ENCODE results near the gene ALDOC. TPM values are rescaled to one million over a fixed set of nuclear protein-coding genes. Genes with fewer than 3 reads are reported as not detected.

Gene ALDOC
- total RNA-seq, 1 donor from 2014 or later, result 3.2 TPM

DNA sequence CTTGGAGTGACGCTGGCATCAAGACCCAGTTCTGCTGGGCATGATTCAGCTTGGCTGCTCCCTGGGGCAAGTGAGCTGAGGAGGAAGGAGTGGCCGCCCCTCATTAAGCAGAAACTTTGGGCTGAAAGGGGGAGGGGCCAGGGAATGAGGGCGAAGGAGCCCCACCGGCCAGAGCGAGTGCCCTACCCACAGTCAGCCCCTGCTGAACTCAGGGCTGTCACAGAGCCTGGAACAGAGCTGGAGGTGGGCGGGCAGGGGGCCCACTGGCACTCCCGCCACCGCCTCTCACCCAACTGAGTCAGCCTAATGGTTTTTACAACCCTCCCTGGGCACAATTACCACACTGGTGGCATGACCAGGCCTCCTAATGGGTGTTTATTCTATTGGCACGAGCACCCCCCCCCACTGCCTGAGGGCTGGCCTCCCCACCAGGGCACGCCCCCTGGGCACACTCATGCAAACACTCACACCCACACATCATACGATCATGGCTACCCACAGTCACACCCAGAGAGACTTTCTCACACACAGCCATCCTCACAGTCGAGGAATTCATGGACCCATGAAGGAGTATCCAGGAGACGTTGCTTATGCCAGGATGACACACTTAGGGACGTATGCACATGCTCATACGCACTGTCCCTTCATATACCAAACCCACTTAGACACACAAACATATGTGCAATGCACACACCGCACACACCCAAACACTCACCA, 43.4 kb downstream of the ALDOC start:
- TF ChIP-seq, protein P1, sequence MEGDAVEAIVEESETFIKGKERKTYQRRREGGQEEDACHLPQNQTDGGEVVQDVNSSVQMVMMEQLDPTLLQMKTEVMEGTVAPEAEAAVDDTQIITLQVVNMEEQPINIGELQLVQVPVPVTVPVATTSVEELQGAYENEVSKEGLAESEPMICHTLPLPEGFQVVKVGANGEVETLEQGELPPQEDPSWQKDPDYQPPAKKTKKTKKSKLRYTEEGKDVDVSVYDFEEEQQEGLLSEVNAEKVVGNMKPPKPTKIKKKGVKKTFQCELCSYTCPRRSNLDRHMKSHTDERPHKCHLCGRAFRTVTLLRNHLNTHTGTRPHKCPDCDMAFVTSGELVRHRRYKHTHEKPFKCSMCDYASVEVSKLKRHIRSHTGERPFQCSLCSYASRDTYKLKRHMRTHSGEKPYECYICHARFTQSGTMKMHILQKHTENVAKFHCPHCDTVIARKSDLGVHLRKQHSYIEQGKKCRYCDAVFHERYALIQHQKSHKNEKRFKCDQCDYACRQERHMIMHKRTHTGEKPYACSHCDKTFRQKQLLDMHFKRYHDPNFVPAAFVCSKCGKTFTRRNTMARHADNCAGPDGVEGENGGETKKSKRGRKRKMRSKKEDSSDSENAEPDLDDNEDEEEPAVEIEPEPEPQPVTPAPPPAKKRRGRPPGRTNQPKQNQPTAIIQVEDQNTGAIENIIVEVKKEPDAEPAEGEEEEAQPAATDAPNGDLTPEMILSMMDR (IDR thresholded peaks at IDR 0.05), result no peak

DNA sequence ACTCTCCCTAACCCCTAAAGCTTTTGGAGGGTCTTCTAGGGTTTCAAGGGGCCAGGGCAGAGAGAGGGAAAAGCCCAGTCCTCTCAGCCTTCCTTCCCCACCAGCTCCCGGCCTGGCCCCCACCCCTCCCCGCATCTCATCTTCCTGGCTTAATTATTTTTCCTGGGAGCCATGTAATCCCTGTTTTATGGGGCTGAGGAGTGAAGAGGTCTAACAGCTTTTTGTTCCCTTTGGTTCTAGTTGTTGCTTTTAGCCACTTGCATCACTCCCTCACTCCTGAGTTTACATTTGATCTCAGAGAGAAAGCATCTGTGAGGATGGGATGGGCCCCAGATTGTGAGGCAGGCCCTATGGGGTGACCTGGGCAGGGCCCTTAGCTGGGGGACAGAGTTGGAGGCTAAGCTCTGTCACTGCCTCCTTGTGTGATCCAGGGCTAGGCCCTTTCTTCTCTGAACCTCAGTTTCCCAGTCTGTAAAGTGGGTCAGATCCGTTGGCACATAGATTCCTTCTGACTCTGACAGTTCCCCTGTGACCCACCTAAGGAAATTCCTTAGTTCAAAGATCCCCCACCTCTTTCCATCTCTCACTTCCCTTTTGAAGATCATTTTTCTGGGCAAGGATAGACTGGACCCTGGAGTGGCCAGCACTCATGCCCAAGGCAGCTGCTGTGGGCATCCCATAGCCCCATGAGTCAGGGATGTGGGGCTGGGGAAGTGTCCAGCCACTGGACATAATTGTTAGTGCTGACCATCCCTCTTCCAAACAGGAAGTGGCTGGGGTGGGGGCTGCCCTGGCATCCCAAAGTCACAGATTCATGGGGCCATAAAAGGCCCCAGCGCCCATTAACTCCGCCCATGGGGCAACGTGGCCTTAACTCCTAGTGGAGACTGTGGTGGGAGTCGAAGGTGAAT, 44.4 kb downstream of the ALDOC start:
- Mint-ChIP-seq H3K27ac (ENCODE audit: unreplicated experiment) (no peak overlapping the region), H3K4me1 (ENCODE audit: unreplicated experiment) (peaks cover 12% of the 10 kb centered on the region), H3K4me3 (ENCODE audit: unreplicated experiment) (no peak overlapping the region), H3K27me3 (ENCODE audit: unreplicated experiment) (no peaks in the 10 kb centered on the region), H3K9me3 (ENCODE audit: unreplicated experiment) (no peaks in the 10 kb centered on the region), H3K36me3 (ENCODE audit: unreplicated experiment) (no peaks in the 10 kb centered on the region)
- TF ChIP-seq, protein P1 (IDR thresholded peaks at IDR 0.05), result no peak
- no peak for DNase-seq (ENCODE audit: extremely low spot score, unreplicated experiment)

More for the DNA sequence above, 43.4 kb downstream of the ALDOC start:
- Mint-ChIP-seq H3K27me3 (ENCODE audit: unreplicated experiment) (peaks cover 2% of the 10 kb centered on the region), H3K4me3 (ENCODE audit: unreplicated experiment) (no peak overlapping the region), H3K36me3 (ENCODE audit: unreplicated experiment) (no peaks in the 10 kb centered on the region), H3K4me1 (ENCODE audit: unreplicated experiment) (peaks cover 11% of the 10 kb centered on the region), H3K9me3 (ENCODE audit: unreplicated experiment) (no peaks in the 10 kb centered on the region), H3K27ac (ENCODE audit: unreplicated experiment) (no peak overlapping the region)
- DNase-seq (ENCODE audit: extremely low spot score, unreplicated experiment), result no peak

DNA sequence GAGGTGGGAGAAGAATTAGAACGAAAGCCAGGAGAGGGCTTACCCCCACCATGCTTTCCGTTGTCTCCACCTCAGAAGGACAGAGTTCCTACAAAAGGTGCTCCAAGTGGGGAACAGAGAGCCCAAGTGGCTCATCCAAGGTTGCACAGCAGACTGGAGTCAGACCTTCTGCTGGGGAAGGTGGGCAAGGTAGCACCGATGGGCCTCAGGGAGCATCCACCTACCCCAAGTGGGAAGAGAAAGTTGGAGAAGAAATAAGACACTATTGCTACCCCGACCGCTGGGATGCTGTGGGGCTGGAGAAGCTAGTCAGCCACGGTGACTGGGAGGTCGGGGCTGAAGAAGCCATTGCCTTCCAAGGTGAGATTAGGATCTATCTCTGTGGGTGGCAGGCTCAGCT, 45.8 kb downstream of the ALDOC start:
- no peaks in the 10 kb centered on the region for H3K36me3 Mint-ChIP-seq (ENCODE audit: unreplicated experiment)
- no peaks in the 10 kb centered on the region for H3K27me3 Mint-ChIP-seq (ENCODE audit: unreplicated experiment)
- DNase-seq (ENCODE audit: extremely low spot score, unreplicated experiment), result no peak
- no peak overlapping the region for H3K4me3 Mint-ChIP-seq (ENCODE audit: unreplicated experiment)
- no peak overlapping the region for H3K27ac Mint-ChIP-seq (ENCODE audit: unreplicated experiment)
- H3K9me3 Mint-ChIP-seq (ENCODE audit: unreplicated experiment), result no peaks in the 10 kb centered on the region
- TF ChIP-seq, protein P1 (IDR thresholded peaks at IDR 0.05), result no peak
- H3K4me1 Mint-ChIP-seq (ENCODE audit: unreplicated experiment), result peaks cover 24% of the 10 kb centered on the region

DNA sequence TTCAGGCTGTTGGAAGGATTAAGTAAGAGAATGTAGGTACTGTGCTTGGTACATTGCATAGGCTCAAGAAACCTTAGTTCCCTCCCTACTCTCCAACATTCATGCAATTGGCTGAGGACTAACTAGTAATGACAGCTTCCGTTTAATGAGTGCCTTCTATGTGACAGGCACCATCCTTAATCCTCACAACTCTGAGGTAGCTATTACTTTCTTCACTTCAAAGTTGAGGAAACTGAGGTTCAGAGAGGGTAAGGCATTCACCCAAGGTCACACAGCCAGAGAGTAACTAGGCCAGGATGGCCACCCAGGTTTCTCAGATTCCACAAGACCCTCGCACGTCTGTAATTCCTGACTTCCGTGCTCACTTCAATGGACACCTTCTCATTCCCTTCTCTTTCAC, 46.4 kb downstream of the ALDOC start:
- H3K36me3 Mint-ChIP-seq (ENCODE audit: unreplicated experiment), result no peaks in the 10 kb centered on the region
- H3K27ac Mint-ChIP-seq (ENCODE audit: unreplicated experiment), result no peak overlapping the region
- no peak for DNase-seq (ENCODE audit: extremely low spot score, unreplicated experiment)
- H3K9me3 Mint-ChIP-seq (ENCODE audit: unreplicated experiment), result no peaks in the 10 kb centered on the region
- TF ChIP-seq, protein P1 (IDR thresholded peaks at IDR 0.05), result no peak
- H3K4me1 Mint-ChIP-seq (ENCODE audit: unreplicated experiment), result peaks cover 31% of the 10 kb centered on the region
- no peaks in the 10 kb centered on the region for H3K27me3 Mint-ChIP-seq (ENCODE audit: unreplicated experiment)
- no peak overlapping the region for H3K4me3 Mint-ChIP-seq (ENCODE audit: unreplicated experiment)

DNA sequence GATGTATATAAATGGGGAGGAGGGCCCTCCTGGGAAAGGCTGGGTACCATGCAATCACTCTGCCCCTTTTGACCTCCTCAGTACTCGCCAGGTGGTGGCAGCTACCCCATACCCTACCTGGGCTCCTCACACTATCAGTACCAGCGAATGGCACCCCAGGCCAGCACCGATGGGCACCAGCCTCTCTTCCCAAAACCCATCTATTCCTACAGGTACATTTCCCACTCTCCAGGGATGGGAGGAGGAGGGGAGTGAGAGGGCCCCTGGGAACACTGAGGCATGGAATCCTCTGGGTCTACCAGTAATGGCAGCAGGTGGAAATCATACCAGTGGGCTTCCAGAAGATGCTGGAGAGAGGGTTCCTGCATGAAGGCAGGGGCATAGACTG, 47.7 kb downstream of the ALDOC start:
- Mint-ChIP-seq H3K27ac (ENCODE audit: unreplicated experiment) (no peak overlapping the region), H3K4me1 (ENCODE audit: unreplicated experiment) (peaks cover 40% of the 10 kb centered on the region), H3K36me3 (ENCODE audit: unreplicated experiment) (no peaks in the 10 kb centered on the region), H3K4me3 (ENCODE audit: unreplicated experiment) (no peak overlapping the region), H3K9me3 (ENCODE audit: unreplicated experiment) (no peaks in the 10 kb centered on the region), H3K27me3 (ENCODE audit: unreplicated experiment) (no peaks in the 10 kb centered on the region)
- TF ChIP-seq, protein P1 (IDR thresholded peaks at IDR 0.05), result no peak
- no peak for DNase-seq (ENCODE audit: extremely low spot score, unreplicated experiment)
